Skeletal muscle cell (primary cell): ENCODE results near the gene PEMT.

Experiments
- DNase-seq: peaks from one replicate; pipeline ENCODE4 v3.0.0-alpha.2; 2010; ENCODE audit warnings: low read depth
- H3K4me3 ChIP-seq: 2 replicates; pipeline ENCODE4 v1.5.1; 2011; ENCODE audit warnings: low read depth, mild to moderate bottlenecking, control low read depth, low read length, moderate library complexity

The PEMT gene

GRCh38 chr17:17523731-17524490 is 67.6 kb downstream of the PEMT start:
- DNase-seq, result no peak
- no peak overlapping the region for H3K4me3 ChIP-seq

- DNase-seq, result no peak
- H3K4me3 ChIP-seq, result no peak overlapping the region
These were observed 68.3 kb downstream of the PEMT start for GRCh38 chr17:17523001-17523730.

GRCh38 chr17:17520599-17521232 is 70.8 kb downstream of the PEMT start:
- no peak overlapping the region for H3K4me3 ChIP-seq
- no peak for DNase-seq

- DNase-seq, result no peak
- no peak overlapping the region for H3K4me3 ChIP-seq
These were observed 71.6 kb downstream of the PEMT start for GRCh38 chr17:17519886-17520285.

- DNase-seq, result no peak
- no peak overlapping the region for H3K4me3 ChIP-seq
These were observed 72.6 kb downstream of the PEMT start for GRCh38 chr17:17518951-17519350.

- H3K4me3 ChIP-seq, result no peak overlapping the region
- no peak for DNase-seq
These were observed 73.5 kb downstream of the PEMT start for GRCh38 chr17:17518014-17518413.

- H3K4me3 ChIP-seq, result no peak overlapping the region
- no peak for DNase-seq
These were observed 74.4 kb downstream of the PEMT start for GRCh38 chr17:17516941-17517720.

- H3K4me3 ChIP-seq, result no peak overlapping the region
These were observed 75.3 kb downstream of the PEMT start for GRCh38 chr17:17515934-17516930.

GRCh38 chr17:17514993-17515933 is 76.2 kb downstream of the PEMT start:
- peak; percentile 92 for DNase-seq
- no peak overlapping the region for H3K4me3 ChIP-seq

More at GRCh38 chr17:17515934-17516930, 75.3 kb downstream of the PEMT start:
- no peak for DNase-seq

GRCh38 chr17:17514361-17514992 is 77.0 kb downstream of the PEMT start:
- no peak for DNase-seq
- no peak overlapping the region for H3K4me3 ChIP-seq

- H3K4me3 ChIP-seq, result no peak overlapping the region
- no peak for DNase-seq
These were observed 77.9 kb downstream of the PEMT start for GRCh38 chr17:17513626-17514025.

- no peak for DNase-seq
- no peak overlapping the region for H3K4me3 ChIP-seq
These were observed 78.6 kb downstream of the PEMT start for GRCh38 chr17:17512866-17513265.

GRCh38 chr17:17511881-17512858 is 79.3 kb downstream of the PEMT start:
- H3K4me3 ChIP-seq, result no peak overlapping the region
- DNase-seq, result peak; percentile 83

GRCh38 chr17:17511293-17511741 is 80.2 kb downstream of the PEMT start:
- H3K4me3 ChIP-seq, result no peak overlapping the region

GRCh38 chr17:17510456-17511292 is 80.8 kb downstream of the PEMT start:
- DNase-seq, result no peak
- H3K4me3 ChIP-seq, result no peak overlapping the region

More at GRCh38 chr17:17511293-17511741, 80.2 kb downstream of the PEMT start:
- DNase-seq, result no peak
